Measurements from ENCODE around the gene COA7. TPM values are rescaled to one million over a fixed set of nuclear protein-coding genes. Genes with fewer than 3 reads are reported as not detected.
A peak's percentile ranks its signal among the peaks of the same experiment; 100 is the strongest.

The COA7 gene
- 10 to 100 TPM; 14.8 to 23.8 TPM for total RNA-seq

GRCh38 chr1:52697795-52698674 lies at the start of gene COA7:
Gene COA7, minus strand, starts transcription at chr1:52698347. Its CDS starts 21 bp downstream, at chr1:52698326.
- Histone ChIP-seq H3K27ac (peak within 1 kb of the TSS; percentile 86), H3K4me1 (no peaks in the 10 kb centered on the region), H3K4me3 (peak within 1 kb of the TSS; percentile 81), H3K36me3 (no peaks in the 10 kb centered on the region), H3K9ac (ENCODE audit: low read depth in 2 of 2, low read length in 2 of 2) (peak within 1 kb of the TSS; percentile 61 to 90), H3K9me3 (no peaks in the 10 kb centered on the region), H3K27me3 (no peaks in the 10 kb centered on the region)
- peak; percentile 92 for DNase-seq
- no peak for TF ChIP-seq CTCF (IDR thresholded peaks at IDR 0.05)
- intact Hi-C loops (cut with DNase I) = loop anchor here (10.0 kb wide), 1 partner anchor 227 kb away; the partner anchor contains the start of genes ECHDC2 and SCP2

DNA sequence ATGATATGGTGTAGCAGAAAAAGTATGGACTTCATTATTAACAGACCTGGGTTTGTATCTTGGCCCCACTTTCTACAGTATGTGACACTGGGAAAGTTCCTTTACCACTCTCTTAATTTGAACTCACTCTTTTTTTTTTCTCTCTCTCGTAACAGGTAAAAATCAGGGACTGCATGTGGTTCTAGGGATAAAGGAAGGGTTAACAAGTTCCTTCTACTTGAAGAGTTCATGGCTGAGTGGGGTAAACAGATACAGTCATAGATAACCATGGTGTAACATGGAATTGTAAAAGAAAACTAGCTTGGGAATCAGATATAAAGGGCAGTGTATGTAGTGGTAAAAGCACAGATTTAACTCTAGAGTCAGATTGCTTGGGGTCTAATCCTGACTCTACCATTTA lies 49.3 kb upstream of the COA7 start:
- Histone ChIP-seq H3K27me3 (no peaks in the 10 kb centered on the region), H3K9me3 (no peaks in the 10 kb centered on the region), H3K36me3 (no peaks in the 10 kb centered on the region), H3K4me3 (no peak overlapping the region), H3K9ac (ENCODE audit: low read depth in 2 of 2, low read length in 2 of 2) (no peak overlapping the region), H3K27ac (no peak overlapping the region), H3K4me1 (no peaks in the 10 kb centered on the region)
- no peak for TF ChIP-seq CTCF (IDR thresholded peaks at IDR 0.05)
- intact Hi-C loops (cut with DNase I) = no loop called here
- no peak for DNase-seq

GRCh38 chr1:52746189-52746588 lies 48.0 kb upstream of the COA7 start:
- Histone ChIP-seq H3K9ac (ENCODE audit: low read depth in 2 of 2, low read length in 2 of 2) (no peak overlapping the region), H3K36me3 (no peaks in the 10 kb centered on the region), H3K27me3 (no peaks in the 10 kb centered on the region), H3K27ac (no peak overlapping the region), H3K4me3 (no peak overlapping the region), H3K9me3 (no peaks in the 10 kb centered on the region), H3K4me1 (no peaks in the 10 kb centered on the region)
- no peak for DNase-seq
- intact Hi-C loops (cut with DNase I) = no loop called here
- no peak for TF ChIP-seq CTCF (IDR thresholded peaks at IDR 0.05)

GRCh38 chr1:52741259-52741658 lies 43.1 kb upstream of the COA7 start:
- intact Hi-C loops (cut with DNase I) = no loop called here

More at GRCh38 chr1:52741259-52741658, 43.1 kb upstream of the COA7 start:
- no peaks in the 10 kb centered on the region for H3K4me1 ChIP-seq
- no peaks in the 10 kb centered on the region for H3K36me3 ChIP-seq
- no peak for TF ChIP-seq CTCF (IDR thresholded peaks at IDR 0.05)
- no peaks in the 10 kb centered on the region for H3K9me3 ChIP-seq
- no peak for DNase-seq
- H3K27ac ChIP-seq = no peak overlapping the region
- no peaks in the 10 kb centered on the region for H3K27me3 ChIP-seq
- no peak overlapping the region for H3K4me3 ChIP-seq
- H3K9ac ChIP-seq (ENCODE audit: low read depth in 2 of 2, low read length in 2 of 2) = no peak overlapping the region

Data from colonic mucosa (tissue), 4 donors.